Measurements from ENCODE around the gene THRA.

DNA sequence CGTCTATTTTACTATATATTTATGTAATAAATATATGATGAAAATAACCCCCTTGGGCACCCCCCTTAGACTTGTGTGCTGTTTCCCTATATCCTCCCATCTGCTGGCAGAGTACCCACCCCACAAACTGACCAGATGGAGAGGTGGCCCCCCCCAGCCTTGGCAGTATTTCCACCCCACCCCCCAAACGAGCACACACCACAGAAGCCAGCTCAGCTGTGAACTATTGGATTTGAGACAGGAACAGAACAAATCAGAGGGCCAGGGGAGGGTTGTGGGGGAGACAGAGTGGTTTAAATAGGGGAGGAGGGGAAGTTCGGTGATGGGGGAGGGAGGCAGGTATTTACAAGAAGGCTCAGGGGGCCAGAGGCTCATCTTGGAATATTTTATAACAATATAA is 29.8 kb downstream of the THRA start:
- TF ChIP-seq, protein P1, sequence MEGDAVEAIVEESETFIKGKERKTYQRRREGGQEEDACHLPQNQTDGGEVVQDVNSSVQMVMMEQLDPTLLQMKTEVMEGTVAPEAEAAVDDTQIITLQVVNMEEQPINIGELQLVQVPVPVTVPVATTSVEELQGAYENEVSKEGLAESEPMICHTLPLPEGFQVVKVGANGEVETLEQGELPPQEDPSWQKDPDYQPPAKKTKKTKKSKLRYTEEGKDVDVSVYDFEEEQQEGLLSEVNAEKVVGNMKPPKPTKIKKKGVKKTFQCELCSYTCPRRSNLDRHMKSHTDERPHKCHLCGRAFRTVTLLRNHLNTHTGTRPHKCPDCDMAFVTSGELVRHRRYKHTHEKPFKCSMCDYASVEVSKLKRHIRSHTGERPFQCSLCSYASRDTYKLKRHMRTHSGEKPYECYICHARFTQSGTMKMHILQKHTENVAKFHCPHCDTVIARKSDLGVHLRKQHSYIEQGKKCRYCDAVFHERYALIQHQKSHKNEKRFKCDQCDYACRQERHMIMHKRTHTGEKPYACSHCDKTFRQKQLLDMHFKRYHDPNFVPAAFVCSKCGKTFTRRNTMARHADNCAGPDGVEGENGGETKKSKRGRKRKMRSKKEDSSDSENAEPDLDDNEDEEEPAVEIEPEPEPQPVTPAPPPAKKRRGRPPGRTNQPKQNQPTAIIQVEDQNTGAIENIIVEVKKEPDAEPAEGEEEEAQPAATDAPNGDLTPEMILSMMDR (IDR thresholded peaks at IDR 0.05; ENCODE audit: insufficient read depth, low read length) = no peak
- TF ChIP-seq GABPA (IDR thresholded peaks at IDR 0.05; ENCODE audit: low read depth) = no peak
- TF ChIP-seq, protein P2, sequence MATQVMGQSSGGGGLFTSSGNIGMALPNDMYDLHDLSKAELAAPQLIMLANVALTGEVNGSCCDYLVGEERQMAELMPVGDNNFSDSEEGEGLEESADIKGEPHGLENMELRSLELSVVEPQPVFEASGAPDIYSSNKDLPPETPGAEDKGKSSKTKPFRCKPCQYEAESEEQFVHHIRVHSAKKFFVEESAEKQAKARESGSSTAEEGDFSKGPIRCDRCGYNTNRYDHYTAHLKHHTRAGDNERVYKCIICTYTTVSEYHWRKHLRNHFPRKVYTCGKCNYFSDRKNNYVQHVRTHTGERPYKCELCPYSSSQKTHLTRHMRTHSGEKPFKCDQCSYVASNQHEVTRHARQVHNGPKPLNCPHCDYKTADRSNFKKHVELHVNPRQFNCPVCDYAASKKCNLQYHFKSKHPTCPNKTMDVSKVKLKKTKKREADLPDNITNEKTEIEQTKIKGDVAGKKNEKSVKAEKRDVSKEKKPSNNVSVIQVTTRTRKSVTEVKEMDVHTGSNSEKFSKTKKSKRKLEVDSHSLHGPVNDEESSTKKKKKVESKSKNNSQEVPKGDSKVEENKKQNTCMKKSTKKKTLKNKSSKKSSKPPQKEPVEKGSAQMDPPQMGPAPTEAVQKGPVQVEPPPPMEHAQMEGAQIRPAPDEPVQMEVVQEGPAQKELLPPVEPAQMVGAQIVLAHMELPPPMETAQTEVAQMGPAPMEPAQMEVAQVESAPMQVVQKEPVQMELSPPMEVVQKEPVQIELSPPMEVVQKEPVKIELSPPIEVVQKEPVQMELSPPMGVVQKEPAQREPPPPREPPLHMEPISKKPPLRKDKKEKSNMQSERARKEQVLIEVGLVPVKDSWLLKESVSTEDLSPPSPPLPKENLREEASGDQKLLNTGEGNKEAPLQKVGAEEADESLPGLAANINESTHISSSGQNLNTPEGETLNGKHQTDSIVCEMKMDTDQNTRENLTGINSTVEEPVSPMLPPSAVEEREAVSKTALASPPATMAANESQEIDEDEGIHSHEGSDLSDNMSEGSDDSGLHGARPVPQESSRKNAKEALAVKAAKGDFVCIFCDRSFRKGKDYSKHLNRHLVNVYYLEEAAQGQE (IDR thresholded peaks at IDR 0.05; ENCODE audit: insufficient replicate concordance, low read depth) = no peak
- no peak for TF ChIP-seq POLR2AphosphoS5 (IDR thresholded peaks at IDR 0.05; ENCODE audit: low read depth)
